HG03108 (cell line): ENCODE data around the gene ZNF264.
"Not testable (repeated sequence)": the region's sequence is repeated elsewhere in the genome, so short reads cannot be mapped to it uniquely, and the experiment has no call there.

Source experiments
- ATAC-seq: cut with Tn5 transposase; IDR thresholded peaks from one replicate; pipeline ENCODE4 v1.9.1; 2021; ENCODE audit warnings: moderate library complexity; ENCODE audit not compliant: unreplicated experiment

Gene ZNF264

DNA sequence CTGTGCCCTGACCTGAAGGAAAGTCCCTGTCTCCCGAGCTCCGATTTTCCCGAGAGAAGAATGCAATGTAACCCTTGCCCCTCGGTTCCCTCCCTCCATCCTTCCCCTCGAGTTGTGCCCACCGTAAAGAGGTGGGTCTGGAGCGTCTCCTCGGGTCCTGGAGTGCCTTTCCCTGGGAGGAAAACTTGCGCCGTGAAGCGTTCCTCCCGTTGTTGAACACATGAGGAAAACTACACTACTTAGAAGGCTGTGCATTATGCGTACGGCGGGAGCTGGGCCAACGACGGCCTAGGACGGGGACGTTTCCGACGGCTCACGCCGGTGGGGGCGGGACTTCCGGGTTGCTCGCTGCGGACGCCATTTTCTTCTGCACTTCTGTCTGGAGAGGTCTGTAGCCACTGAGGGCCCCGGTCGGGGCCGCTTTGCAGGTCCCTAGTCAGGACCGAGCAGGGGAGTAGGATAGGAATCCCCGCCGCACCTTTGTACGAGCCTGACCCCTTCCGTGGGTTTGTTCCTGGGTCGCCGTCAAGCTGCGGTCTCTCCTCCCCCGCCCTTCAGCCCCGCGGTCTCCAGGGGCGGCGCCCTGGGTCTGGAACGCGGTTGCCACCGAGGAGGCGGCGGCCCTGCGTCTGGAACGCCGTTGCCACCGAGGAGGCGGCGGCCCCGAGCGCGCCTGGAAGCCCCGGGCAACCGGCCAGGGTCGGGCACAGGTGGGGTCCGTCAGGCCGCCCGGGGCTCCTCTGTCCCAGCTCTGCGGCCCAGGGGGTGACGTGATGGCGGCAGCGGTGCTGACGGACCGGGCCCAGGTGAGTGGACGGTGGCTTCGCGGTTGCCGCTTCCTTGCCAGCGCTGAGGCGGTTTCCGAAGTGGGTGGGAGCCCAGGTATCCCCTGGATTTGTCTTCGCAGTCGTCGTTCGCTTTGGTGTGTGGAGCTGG lies at the start of gene ZNF264:
Gene ZNF264, plus strand, starts transcription at position 360 of the 936 bp plus-strand sequence. Its CDS starts 414 bp downstream, at position 774.
- ATAC-seq: peak; percentile 95

DNA sequence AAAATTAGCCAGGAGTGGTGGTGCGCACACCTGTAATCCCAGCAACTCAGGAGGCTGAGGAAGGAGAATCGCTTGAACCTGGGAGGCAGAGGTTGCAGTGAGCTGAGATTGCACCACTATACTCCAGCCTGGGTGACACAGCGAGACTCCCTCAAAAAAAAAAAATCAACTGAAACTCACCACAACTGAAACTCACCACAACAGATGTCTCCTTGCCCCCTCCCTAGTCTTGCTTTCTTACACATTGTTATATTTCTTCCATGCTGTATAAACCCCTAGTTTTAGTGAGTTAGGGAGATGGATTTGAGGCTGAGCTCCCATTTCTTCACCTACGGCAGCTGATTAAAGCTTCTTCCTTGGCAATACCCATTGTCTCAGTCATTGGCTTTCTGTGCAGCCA lies 49.6 kb upstream of the ZNF264 start:
- ATAC-seq: no peak

DNA sequence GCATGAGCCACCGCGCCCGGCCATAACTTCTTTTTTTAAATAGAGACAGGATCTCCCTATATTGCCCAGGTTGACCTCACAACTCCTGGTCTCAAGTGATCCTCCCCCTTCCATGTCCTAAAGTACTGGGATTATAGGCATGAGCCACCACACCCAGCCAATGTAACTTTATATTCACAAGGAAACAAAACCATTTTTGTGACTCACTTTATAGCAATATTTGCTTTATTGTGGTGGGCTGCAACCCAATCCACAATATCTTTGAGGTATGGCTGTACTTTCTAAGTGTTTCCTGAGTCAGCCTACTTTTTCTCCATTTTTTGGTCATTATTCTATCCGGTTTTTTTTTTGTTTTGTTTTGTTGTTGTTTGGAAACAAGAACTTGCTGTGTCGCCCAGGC lies 38.4 kb upstream of the ZNF264 start:
- no peak for ATAC-seq

DNA sequence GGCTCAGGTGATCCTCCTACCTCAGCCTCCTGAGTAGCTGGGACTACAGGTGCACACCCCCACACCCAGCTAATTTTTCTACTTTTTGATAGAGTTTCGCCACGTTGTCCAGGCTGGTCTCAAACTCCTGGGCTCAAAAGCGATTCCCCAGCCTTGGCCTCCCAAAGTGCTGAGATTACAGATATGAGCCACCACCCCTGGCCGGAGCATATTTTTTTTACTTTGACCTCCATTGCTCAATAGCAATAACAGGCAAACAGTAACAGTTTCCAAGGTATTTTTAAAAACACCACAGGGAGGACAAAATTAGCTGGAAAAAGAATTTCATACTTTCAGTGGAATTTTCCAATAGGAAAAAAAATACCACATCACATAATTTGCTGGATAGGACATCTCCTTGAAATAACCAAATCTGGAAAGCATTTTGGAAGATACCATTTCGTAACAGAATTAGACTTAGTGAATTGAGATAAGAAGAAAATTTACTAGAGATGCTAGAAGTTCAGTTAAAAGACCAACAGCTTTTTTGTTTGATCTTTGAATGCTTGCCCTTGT lies 29.2 kb upstream of the ZNF264 start:
- no peak for ATAC-seq

DNA sequence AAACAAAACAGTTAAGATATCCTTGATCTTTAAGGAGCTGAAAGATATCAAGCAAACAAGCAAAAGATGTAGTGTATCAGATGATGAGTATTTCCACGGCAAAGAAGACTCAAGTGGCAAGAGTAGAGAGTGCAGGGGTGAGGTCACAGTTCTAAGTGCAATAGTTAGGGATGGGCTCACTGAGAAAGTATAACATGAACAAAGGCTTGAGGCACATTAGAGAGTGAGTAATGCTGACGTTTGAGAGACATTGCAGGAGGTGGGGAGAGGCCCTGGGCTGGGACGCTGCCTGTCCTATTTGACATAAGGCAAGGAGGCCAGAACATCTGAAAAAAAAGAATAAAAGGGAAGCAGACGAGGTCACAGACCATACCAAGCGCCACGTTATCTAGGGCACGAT lies 25.5 kb upstream of the ZNF264 start:
- no peak for ATAC-seq

DNA sequence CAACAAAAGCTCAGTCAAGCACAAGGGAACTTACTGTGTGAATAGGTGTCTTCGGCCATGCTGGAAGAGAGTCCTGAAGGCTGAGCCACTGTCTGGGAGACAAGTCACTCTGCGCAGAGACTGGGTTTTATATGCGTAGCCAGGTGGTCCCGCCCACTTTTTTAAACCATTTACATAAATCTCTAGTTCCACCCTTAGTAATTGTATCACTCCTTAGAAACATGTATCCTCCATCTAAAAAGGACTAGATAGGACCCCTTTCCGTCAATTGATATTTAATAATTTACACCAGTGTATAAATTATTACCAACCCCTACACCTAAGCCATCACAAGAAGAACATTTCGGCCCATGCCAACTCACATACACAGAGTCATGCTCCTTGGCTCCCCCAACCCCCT lies 23.9 kb upstream of the ZNF264 start, which contains the start of gene DUXA:
Gene DUXA, minus strand, starts transcription at position 101 of the 400 bp plus-strand sequence. Its CDS starts 42 bp downstream, at position 59.
- no peak for ATAC-seq

DNA sequence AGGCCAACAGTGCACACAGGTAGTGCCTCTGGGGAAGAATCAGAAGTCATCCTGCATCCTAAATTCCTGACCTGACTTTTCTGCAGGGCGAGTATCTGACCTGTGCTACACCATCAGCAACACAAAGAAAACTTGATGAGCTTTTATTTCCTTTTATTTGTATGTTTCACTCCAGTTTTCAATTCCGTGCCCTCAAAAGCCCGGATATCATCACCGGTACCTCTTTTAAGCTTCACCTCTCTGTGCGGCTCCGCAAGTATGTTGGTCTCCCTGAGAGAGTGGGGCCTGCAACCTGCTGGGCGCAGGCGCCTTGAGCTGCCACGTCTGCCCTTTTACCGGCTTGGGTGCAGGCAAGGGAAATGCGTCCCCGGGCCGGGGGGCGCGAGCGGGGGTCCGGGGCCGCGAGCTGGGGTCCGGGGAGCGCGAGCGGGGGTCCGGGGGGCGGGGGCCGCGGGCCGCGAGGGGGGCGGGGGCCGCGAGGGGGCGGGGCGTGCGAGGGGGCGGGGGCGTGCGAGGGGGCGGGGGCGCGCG lies 19.7 kb upstream of the ZNF264 start:
- ATAC-seq: no peak

DNA sequence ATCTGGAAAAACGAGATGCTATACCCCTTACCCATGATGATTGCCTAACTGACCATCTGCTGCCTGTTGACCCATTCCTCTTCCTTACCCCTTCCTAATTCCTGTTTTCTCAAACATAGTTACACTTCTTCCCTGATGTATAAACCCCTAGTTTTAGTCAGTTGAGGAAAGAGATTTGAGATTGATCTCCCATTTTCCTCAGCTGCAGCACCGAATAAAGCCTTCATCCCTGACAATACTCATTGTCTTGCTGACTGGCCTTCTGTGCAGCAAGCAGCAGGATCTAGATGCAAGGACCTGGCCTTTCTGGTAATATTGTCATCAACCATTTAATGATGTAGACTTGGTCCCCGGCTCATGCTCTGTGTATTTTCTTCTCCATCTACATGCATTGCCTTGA lies 999 bp upstream of the ZNF264 start:
- no peak for ATAC-seq

DNA sequence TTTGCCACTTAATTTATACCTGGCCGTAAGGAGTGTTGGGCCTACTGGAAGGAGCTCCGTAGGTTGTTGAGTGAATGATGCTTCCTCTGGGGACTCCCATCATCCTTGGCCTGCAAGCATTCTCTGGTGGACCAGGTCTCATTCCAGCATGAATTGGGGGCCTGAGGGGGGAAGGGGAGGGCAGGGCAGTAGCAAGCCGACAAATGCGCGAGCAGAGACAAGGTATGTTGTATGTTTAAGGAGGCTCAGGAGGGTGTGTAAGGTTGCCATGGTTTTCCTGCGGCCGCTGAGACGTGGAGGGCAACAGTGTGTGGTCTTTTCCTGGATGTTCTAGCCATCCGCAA lies 749 bp downstream of the ZNF264 start:
- ATAC-seq: no peak

DNA sequence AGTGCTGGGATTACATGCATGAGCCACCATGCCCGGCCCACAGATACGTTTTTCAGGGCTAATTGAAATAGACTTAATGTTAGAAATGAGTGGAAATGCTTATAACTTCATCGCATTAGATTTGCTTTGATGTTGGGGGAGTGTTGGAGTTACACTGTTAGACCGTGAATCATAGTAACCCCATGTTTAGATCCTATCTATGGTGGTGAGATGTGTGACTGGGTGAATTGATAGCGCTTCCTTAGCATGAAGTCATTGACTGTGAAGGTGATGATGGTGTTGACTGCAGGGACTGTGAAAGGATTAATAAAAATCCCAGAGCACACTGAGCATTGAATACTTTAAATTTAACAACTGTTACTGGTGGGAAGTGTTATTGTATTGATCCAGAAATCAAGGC lies 1.7 kb downstream of the ZNF264 start:
- no peak for ATAC-seq

DNA sequence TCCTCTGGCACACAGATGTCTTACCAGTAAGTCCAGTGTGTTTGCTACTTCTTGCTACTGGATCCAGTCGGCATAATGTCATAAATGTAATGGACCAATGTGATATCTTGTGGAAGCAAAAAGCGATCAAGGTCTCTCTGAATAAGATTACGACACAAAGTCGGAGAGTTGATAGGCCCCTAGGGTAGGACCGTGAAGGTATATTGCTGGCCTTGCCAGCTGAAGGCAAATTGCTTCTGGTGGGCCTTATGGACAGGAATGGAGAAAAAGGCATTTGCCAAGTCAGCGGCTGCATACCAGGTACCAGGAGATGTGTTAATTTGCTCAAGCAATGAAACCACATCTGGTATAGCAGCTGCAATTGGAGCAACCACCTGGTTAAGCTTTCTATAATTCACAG lies 6.6 kb downstream of the ZNF264 start:
- ATAC-seq: not testable (repeated sequence)

DNA sequence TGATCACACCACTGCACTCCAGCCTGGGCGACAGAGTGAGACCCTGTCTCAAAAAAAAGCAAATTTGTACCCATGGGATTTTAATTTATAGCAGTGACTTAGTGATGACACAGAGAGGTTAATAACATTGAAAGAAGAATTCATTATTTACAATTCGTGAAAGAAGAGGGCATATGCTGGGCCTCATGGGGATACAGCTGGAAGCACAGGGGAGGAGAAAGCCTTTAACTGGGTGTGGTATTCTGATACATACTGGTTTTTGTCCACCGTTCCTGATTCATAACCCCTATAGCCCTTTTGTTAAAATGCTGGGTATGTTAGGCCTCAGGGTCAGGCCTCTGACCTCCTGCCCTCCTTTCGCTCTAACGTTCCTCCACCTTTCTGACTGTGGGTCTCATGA lies 10.9 kb downstream of the ZNF264 start:
- no peak for ATAC-seq

DNA sequence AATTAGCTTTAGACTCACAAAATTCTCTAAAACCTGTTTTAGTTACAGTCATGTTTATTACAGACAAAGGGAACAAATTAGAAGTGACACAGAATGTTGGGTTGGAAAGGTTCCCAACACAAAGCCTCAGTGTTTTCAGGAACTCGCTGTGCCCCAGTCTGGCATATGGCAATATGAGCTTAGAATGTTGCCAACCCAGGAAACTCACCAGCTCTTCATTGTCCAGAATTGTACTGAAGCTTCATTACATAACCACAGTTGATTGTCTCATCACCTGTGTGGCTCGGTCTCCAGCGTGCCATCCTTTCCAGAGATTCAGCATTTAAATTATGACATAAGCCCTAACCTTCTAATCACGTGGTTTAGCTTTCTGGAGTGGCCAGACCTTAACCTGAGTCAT lies 19.1 kb downstream of the ZNF264 start:
- no peak for ATAC-seq

DNA sequence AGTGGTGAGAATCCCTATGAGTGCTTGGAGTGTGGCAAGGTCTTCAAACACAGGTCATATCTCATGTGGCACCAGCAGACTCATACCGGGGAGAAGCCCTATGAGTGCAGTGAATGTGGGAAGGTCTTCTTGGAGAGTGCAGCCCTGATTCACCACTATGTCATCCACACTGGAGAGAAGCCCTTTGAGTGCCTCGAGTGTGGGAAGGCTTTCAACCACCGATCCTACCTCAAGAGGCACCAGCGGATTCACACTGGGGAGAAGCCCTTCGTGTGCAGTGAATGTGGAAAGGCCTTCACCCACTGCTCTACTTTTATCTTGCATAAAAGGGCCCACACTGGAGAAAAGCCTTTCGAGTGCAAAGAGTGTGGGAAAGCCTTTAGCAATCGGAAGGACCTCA lies 20.8 kb downstream of the ZNF264 start:
- ATAC-seq: no peak

DNA sequence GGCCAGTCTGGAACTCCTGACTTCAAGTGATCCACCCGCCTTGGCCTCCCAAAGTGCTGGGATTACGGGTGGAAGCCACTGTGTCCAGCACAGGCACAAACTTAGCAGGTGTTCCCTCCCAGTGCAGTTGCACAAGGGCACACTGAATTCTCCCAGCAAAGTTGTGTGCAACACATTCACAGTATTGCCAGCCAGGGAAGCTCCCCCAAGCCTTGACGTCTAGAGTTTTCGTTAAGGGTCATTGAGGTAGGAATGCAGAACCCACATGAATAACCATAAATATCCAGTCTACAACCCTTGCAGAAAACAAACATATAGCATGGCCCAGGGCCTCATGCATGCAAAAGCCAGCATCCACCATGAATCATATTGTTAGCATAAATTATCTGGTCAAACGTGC lies 36.2 kb downstream of the ZNF264 start:
- no peak for ATAC-seq

DNA sequence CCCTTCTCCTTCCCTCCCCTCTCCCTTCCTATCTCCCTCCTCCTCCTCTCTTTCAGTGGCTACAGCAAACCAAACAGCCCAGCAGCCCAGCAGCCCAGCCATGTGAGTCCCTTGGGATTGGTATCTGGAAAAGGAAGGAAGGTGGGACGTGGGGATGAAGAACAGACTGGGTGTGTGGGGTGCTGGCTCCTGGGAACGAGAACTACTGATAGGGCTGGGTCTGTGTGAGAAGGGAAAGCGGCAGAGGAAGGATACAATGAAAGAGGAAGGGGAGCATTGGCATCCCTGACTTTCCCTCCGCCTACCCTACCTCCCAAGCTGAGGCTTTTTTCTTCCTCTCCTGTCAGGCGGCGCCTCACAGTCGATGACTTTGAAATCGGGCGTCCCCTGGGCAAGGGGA lies 40.4 kb downstream of the ZNF264 start:
- no peak for ATAC-seq

DNA sequence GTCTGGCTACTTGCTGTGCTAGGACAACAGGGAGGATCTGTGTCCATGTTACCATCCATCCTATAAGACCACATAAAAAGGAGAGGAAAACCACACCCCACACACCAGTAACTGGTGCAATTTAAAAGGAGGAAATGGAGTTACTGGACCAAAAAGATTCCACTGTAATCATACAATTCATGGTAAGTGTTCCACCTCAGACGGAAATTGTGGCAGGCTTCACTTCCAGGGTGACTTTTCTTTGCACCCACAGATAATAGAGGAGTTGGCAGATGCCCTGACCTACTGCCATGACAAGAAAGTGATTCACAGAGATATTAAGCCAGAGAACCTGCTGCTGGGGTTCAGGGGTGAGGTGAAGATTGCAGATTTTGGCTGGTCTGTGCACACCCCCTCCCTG lies 41.9 kb downstream of the ZNF264 start:
- ATAC-seq: no peak

DNA sequence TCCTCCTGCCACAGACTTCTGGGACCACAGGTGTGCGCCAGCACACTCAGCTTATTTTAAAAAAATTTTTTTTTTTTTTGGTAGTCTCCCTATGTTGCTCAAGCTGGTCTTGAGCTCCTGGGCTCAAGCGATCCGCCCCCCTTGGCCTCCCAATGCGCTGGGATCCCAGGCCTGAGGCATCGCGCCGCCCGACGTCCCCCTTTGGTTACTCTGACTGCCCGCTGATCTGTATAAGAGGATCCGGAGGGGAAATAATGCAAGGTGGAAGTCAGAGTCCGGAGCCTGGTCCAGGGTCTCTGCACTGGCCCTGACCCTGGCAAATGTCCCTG lies 48.6 kb downstream of the ZNF264 start:
- peak; percentile 3 for ATAC-seq

DNA sequence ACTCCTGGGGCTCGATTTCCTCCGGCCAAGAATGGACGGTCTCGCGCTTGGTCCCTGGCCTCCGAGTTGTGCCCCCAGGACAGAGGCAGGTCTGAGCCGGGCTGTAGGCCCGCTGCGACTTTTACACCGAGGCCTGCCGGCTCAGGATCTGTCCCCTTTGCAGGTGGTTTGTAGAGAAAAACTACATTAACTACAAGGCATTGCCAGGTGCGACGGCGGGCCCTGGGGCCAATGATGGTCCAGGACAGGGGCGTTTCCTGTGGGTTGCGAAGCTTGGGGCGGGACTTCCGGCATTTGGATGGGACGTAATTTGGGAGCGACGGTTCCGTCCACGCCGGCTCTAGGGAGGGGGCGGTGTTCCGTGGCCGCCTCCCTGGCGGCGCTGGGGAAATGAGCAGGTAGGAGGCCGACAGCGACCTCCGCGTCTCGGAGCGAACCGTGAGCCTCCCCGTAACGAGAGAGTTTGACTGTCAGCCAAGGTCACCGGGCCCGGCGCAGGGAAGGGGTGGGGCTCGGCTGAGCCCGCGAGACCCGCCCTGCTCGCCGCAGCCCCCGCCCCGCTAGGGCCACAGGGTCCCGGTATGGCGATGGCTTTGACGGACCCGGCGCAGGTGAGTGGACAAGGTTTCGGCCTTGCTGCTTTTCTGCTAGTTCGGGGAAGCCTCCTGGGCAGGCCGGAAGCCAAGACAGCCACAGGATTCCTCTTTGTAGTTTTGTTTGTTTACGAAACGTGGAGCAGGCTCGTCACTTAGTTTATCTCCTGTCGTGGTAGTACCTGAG lies 49.2 kb downstream of the ZNF264 start, which contains the start of gene ZNF805:
Gene ZNF805, plus strand, starts transcription at position 322 of the 780 bp plus-strand sequence. Its CDS starts 260 bp downstream, at position 582.
- ATAC-seq: peak; percentile 88

DNA sequence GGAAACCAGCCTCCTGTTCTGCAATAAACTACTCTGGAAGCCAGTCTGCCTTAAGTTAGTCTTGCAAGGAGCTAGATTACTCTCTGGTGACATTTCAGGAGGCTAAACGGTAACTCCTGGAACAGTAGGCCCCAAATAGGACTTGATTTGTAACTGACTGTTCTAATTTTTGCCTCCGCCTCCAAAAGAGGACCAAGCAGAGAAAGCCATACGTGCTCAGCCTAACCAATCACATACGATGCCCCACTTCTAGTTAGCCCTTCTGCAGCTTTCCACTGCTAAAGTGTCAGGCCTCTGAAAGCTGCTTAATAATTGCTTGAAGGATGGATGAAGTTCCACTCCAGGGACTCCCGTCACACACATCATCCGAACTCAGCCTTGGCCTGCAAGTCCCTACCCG lies 49.9 kb downstream of the ZNF264 start:
- no peak for ATAC-seq

DNA sequence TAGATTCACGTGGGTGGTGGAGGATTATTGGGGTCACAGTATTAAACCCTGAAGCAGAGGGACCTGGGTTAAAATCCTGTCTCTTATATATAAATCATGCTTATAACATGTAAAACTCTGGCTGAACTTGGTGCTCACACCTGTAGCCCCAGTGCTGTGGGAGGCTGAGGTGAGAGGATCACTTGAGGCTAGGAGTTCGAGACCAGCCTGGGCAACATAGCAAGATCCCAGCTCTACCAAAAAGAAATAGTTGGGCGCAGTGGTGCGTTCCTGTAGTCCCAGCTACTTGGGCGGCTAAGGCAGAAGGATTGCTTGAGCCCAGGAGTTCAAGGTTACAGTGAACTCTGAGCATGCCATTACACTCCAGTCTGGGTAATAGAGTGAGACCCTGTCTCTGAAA lies 51.5 kb downstream of the ZNF264 start:
- ATAC-seq: no peak
